ENCODE data around the gene AKT1.

DNA sequence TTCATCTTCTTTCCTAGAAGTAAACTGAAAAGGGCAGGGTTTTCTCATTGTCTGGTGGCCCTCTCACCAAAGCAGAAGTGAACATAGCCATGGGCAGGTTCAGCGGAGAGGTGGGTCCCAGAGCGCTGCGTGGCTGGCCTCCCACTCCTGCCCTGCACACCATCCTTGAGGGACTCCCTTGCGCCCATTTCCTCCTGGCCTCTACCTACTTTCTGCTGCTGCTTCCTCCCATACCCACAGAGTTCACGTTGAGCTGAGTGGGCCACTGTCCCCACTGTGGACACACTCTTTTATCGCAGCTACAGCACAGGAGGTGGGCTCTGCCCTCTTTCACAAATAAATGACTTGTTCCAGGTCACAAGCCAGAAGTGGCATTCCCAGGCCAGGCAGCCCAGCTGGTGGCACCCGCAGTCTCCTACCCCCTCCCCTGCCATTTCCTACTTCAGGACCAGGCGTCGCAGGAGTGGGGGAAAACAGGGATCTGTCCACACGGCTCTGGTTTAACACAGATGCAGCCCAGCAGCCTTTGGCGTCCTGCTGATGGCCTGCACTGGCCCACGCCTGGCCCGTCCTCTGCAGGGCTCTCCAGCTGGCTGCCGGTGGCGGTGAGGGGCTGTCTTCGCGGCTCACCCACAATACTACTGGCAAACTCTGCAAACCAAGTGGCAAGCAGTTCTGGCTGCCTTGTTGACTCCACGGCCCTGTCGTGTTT lies 37.7 kb downstream of the AKT1 start:
- no peak for TF ChIP-seq POLR2AphosphoS5 (IDR thresholded peaks at IDR 0.05)
- TF ChIP-seq CTCF (IDR thresholded peaks at IDR 0.05): no peak
